ENCODE data around the gene FOXJ3.

Gene FOXJ3

GRCh38 chr1:42183210-42183956 is 151.7 kb downstream of the FOXJ3 start:
- DNase-seq = no peak

DNA sequence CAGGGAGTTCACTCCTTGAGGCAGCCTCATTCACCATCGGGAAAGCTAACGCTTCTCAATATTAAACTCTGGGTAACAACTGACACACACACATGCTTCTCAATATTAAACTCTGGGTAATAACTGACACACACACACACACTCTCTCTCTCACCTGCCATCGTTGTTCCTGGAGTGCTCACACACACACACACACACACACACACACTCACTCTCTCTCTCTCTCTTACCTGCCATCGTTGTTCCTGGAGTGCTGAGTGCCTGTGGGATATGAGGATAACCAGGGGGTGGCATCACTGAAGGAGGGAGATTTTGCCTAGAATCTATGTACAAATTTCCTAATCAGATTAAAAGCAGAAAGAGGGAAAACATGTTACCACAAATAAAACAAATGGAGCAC is 153.3 kb downstream of the FOXJ3 start:
- DNase-seq = no peak

DNA sequence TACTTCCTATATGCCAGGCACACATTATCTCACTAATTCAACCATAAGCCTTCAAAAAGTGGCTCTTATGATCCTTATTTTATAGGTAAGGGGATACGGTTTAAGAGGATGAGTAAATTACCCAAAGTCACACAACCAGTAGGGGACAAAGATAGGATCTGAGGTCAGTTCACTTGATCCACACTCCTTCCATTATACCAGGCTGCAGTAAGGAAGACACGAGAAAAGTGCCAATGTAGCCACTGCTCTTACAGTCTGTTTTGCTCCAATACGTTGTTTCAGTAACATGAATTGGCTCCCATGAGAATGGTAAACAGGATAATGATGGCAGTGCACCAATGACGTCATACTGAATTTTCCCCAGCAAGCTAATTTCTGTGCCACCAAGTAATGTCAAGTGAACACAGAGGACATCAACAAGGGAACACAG is 155.1 kb downstream of the FOXJ3 start:
- DNase-seq = no peak

GRCh38 chr1:42179275-42179674 is 155.8 kb downstream of the FOXJ3 start:
- no peak for DNase-seq

DNA sequence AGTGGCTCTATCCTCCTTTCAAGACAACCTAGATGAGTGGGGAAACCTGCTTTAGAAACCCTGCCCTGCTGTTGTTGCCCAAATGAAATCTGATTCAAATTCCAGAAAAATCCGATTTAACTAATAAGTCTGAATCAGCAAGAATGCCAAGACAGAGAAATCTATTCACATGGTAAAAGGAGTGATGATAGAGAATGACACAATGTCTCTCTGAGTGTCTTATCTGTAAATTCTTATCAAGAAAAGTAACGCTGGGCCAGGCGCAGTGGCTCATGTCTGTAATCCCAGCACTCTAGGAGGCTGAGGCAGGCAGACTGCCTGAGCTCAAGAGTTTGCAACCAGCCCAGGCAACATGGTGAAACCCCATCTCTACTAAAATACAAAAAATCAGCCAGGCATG is 156.8 kb downstream of the FOXJ3 start:
- no peak for DNase-seq

DNA sequence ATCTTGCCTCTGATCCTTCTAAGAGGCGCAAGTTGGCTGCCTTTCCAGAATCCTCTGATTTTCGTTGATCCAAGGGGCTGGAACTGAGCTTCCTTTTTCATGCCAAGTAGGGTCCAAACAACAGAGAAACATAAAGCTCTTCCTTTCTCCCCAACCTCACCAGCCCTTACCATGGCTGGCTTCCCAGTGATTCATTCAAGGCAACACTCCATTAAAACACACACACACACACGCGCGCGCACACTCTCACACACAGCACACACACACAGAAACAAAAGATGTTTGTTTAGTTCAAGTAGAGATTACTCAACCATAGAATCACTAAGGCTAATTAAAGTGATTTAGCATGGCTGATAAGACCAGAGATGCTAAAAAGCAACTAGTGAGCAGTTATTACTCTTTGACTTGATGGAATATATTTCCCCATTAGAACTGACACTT is 157.5 kb downstream of the FOXJ3 start:
- no peak for DNase-seq

DNA sequence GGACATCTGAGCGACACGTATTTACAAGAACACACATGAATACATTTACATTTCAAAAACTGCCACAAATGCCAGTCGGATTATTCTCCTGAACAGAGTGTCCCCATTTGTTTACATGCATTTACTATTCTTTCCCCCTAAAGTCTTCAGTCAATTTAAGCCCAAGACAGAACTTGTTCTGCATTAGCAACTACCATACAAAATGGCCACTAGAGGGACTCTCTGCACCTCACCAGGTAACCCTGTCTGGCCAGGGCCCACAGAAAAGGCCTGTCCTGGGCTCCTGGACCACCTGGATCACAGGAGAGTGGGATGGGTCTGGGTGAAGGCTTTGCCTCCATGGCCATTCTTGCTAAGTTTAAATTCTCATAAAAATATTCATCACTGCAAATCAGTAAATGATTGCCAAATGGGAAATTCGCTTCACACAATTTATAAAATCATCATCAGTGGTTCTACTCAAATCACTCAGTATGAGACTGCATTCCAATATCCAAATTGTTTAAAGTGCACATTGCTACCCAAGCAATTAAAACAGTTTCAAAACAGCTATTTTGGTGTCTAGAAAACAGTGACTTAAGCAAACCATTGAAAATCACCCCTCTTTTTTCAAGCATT is 158.0 kb downstream of the FOXJ3 start:
- DNase-seq = no peak

GRCh38 chr1:42175314-42176054 is 159.6 kb downstream of the FOXJ3 start:
- DNase-seq = no peak

DNA sequence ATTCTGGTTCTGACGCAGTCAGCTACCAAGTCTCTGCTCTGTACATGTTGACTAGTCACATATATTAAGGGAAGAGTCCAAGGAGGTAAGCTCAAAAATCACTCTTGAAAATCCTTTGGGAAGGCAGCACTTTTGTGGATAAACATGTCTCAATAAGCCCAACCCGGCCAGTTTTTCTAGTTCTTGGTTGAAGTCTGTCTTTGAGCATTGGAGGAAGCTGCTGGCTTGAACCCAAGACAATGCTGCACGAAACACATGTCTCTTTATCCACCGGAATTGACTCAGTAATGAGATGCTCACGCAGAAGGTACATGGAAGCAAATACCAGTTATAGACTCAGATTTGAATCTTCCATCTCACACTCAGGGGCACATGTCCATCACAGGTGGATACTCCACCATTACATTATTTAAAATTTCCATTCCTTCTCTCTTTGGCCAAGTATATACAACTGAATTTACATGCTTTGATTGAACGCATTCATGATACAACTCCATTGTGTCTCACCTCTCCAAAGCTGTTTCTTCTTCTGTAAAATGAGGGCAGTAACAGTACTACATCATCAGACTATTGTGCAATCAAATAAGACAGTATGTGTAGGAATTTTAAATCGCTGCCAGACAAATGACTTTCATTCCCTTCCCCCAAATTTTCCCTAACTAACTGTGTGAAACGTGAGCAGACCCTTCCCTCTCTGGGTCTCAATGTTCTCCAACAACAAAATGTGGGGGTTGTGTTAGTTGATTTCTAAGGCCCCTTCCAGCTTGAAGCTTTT is 160.9 kb downstream of the FOXJ3 start:
- no peak for DNase-seq

DNA sequence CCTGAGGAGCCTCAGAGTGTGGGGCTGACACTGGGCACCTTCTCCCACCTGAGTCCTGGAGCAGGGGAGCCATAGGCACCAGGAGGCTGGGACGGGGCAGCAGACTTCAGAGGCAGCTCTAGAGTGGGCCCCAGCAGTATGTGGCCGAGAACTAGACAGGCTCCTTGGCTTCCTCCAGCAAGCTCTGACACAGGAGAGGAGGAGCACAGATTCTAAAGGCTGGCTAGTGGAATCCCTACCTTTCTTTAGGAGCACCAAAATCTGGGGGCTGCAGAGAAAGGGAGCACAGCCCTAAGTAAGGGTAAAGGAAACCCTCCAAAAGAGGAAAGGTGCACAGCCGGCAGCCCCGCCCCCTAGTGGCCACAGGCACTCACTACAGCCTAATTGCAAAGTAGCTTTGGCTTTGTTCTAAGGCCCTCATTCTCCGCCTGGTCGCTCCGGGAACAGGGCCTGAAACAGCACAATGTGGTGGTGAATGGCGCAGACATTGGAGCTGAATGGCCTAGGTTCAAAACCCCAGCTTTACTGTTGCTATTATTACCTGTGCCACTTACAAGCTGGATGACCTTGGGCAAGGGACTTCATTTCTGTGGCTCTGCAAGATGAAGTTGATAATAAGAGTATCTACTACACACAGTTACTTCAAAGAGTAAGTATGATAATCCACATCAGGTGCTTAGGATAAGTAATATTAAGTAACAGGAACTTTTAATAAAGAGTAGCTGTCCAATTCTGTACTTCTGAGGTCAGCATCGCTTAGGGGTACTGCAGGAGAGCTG is 161.7 kb downstream of the FOXJ3 start:
- DNase-seq = no peak

- DNase-seq = no peak
Measured at GRCh38 chr1:42172381-42173133, 162.5 kb downstream of the FOXJ3 start.

GRCh38 chr1:42171679-42172266 is 163.3 kb downstream of the FOXJ3 start:
- DNase-seq = no peak

DNA sequence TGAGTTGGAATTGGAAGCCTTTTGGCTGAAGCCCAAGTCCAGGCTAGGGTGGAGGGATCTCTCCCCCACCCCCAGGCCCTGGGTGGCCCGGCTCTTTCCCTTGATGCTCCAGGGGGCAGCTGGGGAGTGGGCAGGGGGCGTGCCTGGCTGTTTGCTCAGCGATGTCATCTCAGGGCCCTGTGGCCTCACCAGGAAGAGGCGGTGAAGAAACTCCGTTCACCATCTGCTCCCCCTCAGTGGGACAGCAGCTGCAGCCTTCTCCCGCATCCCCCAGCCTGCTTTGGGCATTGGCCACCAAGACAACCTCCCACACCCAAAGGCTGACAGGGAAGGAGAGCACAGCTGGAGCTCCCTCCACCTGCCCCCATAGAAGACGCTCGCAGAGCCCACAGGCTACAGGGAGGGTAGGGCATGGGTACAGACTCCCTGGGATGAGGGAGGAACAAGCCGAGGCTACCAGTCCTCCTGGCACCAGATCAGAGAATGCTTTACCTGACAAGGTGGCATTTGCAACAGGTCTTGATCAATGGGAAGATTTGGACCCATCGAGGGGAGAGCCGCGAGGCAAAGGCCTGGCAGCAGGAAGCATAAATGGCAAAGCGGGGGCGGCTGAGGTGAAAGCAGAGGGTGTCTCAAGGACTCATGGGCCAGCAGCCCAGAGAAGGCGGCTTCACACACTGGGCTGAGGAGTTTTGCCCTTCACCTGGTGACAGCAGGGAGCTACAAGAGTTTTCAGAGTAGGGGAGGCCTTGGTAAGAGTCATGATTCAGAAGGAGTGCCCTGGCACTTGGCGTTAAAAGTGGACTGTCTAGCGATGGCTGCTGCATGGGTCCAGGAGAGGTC is 164.0 kb downstream of the FOXJ3 start:
- DNase-seq = no peak

DNA sequence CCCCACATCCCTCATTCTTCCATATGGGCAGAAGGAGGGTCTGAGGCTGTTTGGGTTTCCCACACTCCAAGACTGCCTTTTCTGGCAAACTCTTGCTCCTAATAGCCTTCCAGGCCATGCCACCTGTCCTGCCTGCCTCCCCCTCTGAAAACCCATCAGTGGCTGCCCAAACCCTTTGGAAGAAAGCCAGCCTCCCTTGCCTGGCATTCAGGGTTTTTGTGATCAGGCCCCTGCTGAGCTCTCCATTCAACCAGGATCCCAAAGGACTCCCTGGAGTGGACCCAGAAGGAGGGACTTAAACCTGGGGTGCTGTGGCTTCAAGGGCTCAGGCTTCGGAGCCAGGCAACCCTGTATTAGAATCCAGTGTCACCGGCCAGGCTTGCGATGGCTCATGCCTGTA is 166.3 kb downstream of the FOXJ3 start:
- DNase-seq = no peak

GRCh38 chr1:42168391-42168670 is 166.7 kb downstream of the FOXJ3 start:
- no peak for DNase-seq

DNA sequence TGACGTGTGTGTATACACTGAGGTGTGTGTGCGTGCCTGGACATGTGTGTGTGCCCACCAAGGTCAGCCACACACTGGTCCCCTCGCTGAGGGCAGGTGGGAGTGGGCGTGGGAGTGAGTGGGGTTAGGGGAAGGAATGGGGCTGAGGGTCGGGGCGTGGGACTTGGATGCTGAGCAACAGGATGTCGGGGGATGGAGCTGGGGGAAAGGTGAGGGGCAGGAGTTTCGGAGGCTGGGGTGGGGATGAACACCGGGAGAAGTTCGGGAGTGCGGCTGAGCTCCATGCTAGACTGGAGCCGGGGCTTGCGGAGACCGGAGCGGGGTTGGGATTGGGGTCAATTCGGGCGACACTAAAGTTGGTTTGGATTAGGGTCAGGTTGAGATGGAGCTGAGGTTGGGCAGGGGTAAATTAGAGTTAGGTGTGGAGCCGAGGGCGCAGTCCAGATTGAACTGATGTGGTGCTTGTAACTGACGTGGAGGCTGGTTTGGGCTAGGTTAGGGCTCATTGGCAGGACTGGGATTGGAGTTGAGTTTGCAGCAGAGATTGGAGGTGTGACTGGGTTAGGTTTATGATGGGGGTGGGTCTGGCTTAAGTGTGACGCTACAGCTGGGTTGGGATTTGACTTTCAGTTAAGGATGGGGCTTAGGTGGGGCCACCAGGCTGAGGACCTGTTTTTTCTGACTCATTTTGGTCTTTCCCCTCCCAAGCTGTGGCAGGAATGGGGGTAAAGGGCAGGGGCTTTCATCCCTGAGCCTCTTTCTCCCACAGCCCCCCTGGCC is 167.2 kb downstream of the FOXJ3 start:
- DNase-seq = no peak

GRCh38 chr1:42165511-42166210 is 169.4 kb downstream of the FOXJ3 start:
- peak; percentile 9 for DNase-seq

DNA sequence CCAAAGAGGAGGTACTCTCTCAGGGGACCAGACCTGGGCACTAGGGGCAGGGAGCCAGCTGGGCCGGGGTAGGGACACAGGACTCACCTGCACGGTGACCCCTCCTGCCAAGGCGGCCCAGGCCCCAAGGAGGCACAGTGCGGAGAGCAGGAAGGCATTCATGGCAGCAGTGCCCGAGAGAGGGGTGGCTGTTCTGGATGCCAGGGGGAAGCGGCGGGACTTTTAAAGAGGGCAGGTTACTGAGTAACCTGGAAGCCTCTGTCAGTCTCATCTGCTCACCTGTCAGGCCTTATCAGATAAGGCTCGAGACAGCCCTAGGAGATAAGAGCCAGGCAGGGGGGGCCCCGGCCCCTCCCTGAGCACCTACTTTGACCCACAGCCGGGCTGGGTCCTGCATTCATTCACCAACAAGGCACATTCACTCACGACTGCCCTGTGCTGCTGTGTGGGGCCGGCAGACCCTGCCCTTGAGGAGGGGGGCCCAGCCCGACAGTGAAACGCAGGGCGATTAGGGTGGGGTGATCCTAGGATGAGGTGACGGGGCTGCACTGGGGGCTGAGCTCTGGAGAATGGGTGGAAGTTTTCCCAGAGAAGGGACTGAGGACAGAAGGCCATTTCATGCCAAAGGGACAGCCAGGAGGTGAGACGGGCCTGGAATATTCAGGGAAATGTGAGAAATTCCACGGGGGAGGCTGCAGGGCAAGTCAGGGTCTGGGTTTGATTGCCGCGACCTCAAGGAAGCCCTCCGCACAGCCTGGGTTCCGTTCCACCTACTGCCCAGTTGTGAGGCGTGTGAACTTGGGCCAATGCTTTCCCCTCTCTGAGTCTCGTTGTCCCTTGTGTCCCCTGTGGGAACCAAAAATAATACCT is 170.2 kb downstream of the FOXJ3 start, which contains the start of gene GUCA2A:
Gene GUCA2A (minus strand): TSS at position 195 of the 870 bp plus-strand sequence. CDS start 33 bp downstream, at position 162.
- no peak for DNase-seq
